ENCODE data around the gene NDE1. TPM values are rescaled to one million over a fixed set of nuclear protein-coding genes. Genes with fewer than 3 reads are reported as not detected.
A peak's percentile ranks its signal among the peaks of the same experiment; 100 is the strongest.

Gene NDE1
- total RNA-seq, 2 experiments from 2014 or later = 88.9 to 141 TPM

DNA sequence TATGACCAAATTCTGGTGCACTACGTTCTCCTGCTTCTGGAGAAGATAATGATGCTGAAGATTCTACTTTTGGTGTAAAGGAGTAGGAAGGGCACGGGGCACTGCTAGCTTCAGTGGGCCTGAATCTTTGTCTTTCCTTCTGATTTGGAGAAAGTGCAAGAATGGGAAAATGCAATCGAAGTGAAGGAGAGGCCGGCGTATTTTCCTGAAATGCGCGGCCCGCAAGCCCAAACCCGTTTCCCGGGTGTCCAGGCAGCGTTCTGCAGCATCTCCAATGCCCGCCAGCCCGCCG, 372 bp upstream of the NDE1 start:
- H3K36me3 ChIP-seq (ENCODE audit: insufficient read depth, low read length) = peaks cover 27% of the 10 kb centered on the region
- H3K79me2 ChIP-seq (ENCODE audit: insufficient read depth, low read depth, low read length) = peaks cover 46% of the 10 kb centered on the region
- POLR2A ChIA-PET = interaction anchor here (1.4 kb wide), 1 partner anchor 10 kb away, joined by 3 read pairs; no protein-coding TSS in a partner anchor
- TF ChIP-seq EZH2phosphoT487 (IDR thresholded peaks at IDR 0.05; ENCODE audit: borderline replicate concordance, low read depth, low read length) = no peak
- TF ChIP-seq, protein P1, sequence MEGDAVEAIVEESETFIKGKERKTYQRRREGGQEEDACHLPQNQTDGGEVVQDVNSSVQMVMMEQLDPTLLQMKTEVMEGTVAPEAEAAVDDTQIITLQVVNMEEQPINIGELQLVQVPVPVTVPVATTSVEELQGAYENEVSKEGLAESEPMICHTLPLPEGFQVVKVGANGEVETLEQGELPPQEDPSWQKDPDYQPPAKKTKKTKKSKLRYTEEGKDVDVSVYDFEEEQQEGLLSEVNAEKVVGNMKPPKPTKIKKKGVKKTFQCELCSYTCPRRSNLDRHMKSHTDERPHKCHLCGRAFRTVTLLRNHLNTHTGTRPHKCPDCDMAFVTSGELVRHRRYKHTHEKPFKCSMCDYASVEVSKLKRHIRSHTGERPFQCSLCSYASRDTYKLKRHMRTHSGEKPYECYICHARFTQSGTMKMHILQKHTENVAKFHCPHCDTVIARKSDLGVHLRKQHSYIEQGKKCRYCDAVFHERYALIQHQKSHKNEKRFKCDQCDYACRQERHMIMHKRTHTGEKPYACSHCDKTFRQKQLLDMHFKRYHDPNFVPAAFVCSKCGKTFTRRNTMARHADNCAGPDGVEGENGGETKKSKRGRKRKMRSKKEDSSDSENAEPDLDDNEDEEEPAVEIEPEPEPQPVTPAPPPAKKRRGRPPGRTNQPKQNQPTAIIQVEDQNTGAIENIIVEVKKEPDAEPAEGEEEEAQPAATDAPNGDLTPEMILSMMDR (conservative IDR thresholded peaks at IDR 0.05; ENCODE audit: low read length) = no peak
- intact Hi-C loops (cut with micrococcal nuclease; ENCODE audit: unreplicated experiment) = loop anchor here (1.0 to 10.0 kb wide), 2 partner anchors 7 to 455 kb away; no protein-coding TSS in a partner anchor
- DNase-seq (ENCODE audit: low spot score) = peak; percentile 30
- H3K4me3 ChIP-seq (ENCODE audit: low read depth, low read length, poor library complexity, severe bottlenecking) = peak overlapping the region; percentile 93
- H2AFZ ChIP-seq (ENCODE audit: low read length) = peak overlapping the region; percentile 79
- peak overlapping the region; percentile 82 for H3K4me2 ChIP-seq (ENCODE audit: low read length)
- H3K27ac ChIP-seq (ENCODE audit: low read depth, low read length, poor library complexity, severe bottlenecking) = peak overlapping the region; percentile 66
- H3K9me3 ChIP-seq (ENCODE audit: low read length) = no peaks in the 10 kb centered on the region
- H4K20me1 ChIP-seq (ENCODE audit: insufficient read depth, low read length) = 0 out of 2 replicates have a peak, but pooled peaks cover 5% of the 10 kb centered on the region
- H3K4me1 ChIP-seq (ENCODE audit: insufficient read depth, low read length, poor library complexity, severe bottlenecking) = peaks cover 57% of the 10 kb centered on the region
- CTCF ChIA-PET (ENCODE audit: unreplicated experiment) = no interaction called here
- no TSS peak for BruUV-seq (replicated peaks)
- H3K9me2 ChIP-seq (ENCODE audit: insufficient read depth, low read length) = no peaks in the 10 kb centered on the region

DNA sequence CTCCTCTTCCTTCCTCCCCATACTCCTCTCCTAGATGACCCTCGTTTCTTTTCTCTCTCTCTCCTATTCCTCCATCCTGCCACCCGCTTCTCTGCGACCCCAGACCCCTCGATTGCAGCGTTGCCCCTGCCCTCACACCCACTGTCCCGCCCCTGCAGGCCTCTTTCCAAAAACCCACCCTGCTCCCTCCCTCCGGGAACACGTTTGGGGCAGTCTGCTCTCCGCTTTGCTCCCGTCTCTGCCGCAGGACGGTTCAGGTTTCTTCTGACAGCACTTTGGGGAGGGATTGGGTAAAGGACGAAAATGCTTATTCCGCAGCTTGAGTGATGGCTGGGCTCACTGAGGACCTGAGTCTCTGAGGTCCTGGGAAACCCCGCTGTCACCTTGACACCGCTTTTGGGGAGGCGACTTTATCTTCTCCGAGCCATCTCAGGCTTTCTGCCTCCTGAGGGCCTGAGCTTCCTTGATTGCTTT, 690 bp downstream of the NDE1 start:
- TF ChIP-seq EZH2phosphoT487 (IDR thresholded peaks at IDR 0.05; ENCODE audit: borderline replicate concordance, low read depth, low read length) = no peak
- TF ChIP-seq, protein P1 (conservative IDR thresholded peaks at IDR 0.05; ENCODE audit: low read length) = no peak
- no peaks in the 10 kb centered on the region for H3K9me2 ChIP-seq (ENCODE audit: insufficient read depth, low read length)
- peak overlapping the region; percentile 66 for H3K27ac ChIP-seq (ENCODE audit: low read depth, low read length, poor library complexity, severe bottlenecking)
- H3K4me3 ChIP-seq (ENCODE audit: low read depth, low read length, poor library complexity, severe bottlenecking) = peak overlapping the region; percentile 93
- peaks cover 46% of the 10 kb centered on the region for H3K4me1 ChIP-seq (ENCODE audit: insufficient read depth, low read length, poor library complexity, severe bottlenecking)
- no peaks in the 10 kb centered on the region for H3K9me3 ChIP-seq (ENCODE audit: low read length)
- peaks cover 35% of the 10 kb centered on the region for H3K36me3 ChIP-seq (ENCODE audit: insufficient read depth, low read length)
- no TSS peak for BruUV-seq (replicated peaks)
- peak overlapping the region; percentile 56; the same call in 1 of the 2 replicates for H2AFZ ChIP-seq (ENCODE audit: low read length)
- peak; percentile 36 for DNase-seq (ENCODE audit: low spot score)
- H3K4me2 ChIP-seq (ENCODE audit: low read length) = peak overlapping the region; percentile 69
- peaks cover 54% of the 10 kb centered on the region for H3K79me2 ChIP-seq (ENCODE audit: insufficient read depth, low read depth, low read length)
- 0 out of 2 replicates have a peak, but pooled peaks cover 5% of the 10 kb centered on the region for H4K20me1 ChIP-seq (ENCODE audit: insufficient read depth, low read length)
- ChIA-PET CTCF (ENCODE audit: unreplicated experiment) (no interaction called here), POLR2A (interaction anchor here (1.0 to 1.4 kb wide), 3 partner anchors 9 to 18 kb away, joined by 3 to 5 read pairs (median 3); no protein-coding TSS in a partner anchor)
- intact Hi-C loops (cut with micrococcal nuclease; ENCODE audit: unreplicated experiment) = loop anchor here (1.0 kb wide), 1 partner anchor 8 kb away; no protein-coding TSS in a partner anchor

DNA sequence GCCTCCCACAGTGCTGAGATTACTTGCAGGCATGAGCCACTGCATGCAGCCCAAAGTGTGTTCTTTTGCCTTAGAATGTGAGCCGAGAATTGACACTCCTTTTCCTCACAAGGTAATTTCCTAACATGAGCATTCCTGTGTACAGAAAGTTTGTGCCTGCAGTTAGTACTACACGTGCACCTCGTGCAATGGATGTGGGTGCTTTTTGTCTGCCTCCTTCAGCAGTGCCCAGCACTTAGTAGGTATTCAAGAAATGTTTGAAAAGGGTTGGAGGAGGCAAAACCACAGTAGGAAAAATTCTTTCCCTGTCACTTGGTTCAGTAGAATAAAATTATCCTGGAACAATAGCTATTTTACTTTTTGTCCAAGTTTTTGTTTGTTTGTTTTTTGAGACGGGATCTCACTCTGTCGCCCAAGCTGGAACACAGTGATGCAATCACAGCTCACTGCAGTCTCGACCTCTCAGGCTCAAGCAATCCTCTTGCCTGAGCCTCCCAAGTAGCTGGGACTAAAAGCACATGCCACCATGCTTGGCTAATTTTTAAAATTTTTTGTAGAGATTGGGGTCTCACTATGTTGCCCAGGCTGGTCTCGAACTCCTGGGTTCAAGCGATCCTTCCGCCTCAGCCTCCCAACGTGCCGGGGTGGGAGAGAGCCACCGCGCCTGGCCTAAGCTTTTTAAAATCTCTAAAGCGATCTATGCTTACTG, 2.4 kb downstream of the NDE1 start:
- H3K4me1 ChIP-seq (ENCODE audit: insufficient read depth, low read length, poor library complexity, severe bottlenecking) = peaks cover 32% of the 10 kb centered on the region
- no peaks in the 10 kb centered on the region for H3K9me2 ChIP-seq (ENCODE audit: insufficient read depth, low read length)
- H3K4me3 ChIP-seq (ENCODE audit: low read depth, low read length, poor library complexity, severe bottlenecking) = peak overlapping the region; percentile 93
- CTCF ChIA-PET (ENCODE audit: unreplicated experiment) = interaction anchor here (0.6 kb wide), 1 partner anchor 29 kb away, joined by 3 read pairs; no protein-coding TSS in a partner anchor
- H3K4me2 ChIP-seq (ENCODE audit: low read length) = peak overlapping the region; percentile 69
- DNase-seq (ENCODE audit: low spot score) = no peak
- intact Hi-C loops (cut with micrococcal nuclease; ENCODE audit: unreplicated experiment) = no loop called here
- peaks cover 43% of the 10 kb centered on the region for H3K36me3 ChIP-seq (ENCODE audit: insufficient read depth, low read length)
- H3K79me2 ChIP-seq (ENCODE audit: insufficient read depth, low read depth, low read length) = peaks cover 69% of the 10 kb centered on the region
- no peak overlapping the region for H3K27ac ChIP-seq (ENCODE audit: low read depth, low read length, poor library complexity, severe bottlenecking)
- 0 out of 2 replicates have a peak, but pooled peaks cover 5% of the 10 kb centered on the region for H4K20me1 ChIP-seq (ENCODE audit: insufficient read depth, low read length)
- POLR2A ChIA-PET = interaction anchor here (0.5 to 0.6 kb wide), 3 partner anchors 26 to 356 kb away, joined by 4 to 14 read pairs (median 4); no protein-coding TSS in a partner anchor
- H3K9me3 ChIP-seq (ENCODE audit: low read length) = no peaks in the 10 kb centered on the region
- TF ChIP-seq EZH2phosphoT487 (IDR thresholded peaks at IDR 0.05; ENCODE audit: borderline replicate concordance, low read depth, low read length) = no peak
- TF ChIP-seq, protein P1 (conservative IDR thresholded peaks at IDR 0.05; ENCODE audit: low read length) = no peak
- BruUV-seq (replicated peaks) = no TSS peak
- no peak overlapping the region for H2AFZ ChIP-seq (ENCODE audit: low read length)

All from OCI-LY7 (cell line).